Suppressor macrophage (primary cell): Measurements from ENCODE around the gene AMTN.
"Not testable (repeated sequence)": the region's sequence is repeated elsewhere in the genome, so short reads cannot be mapped to it uniquely, and the experiment has no call there.

Experiments used
- DNase-seq, 4 experiments: peaks; one replicate each; pipeline ENCODE4 v3.0.0-alpha.2; 2020 to 2022
- total RNA-seq, 17 experiments: gene quantifications; one replicate each; lab custom pipeline; 2026; ENCODE audit warnings: mixed read lengths in 6 of 17, inconsistent platforms in 3 of 17; lab: John Stamatoyannopoulos, UW

The AMTN gene
- total RNA-seq, result 0 to 0.77 (median 0) reads per million in 17 experiments

GRCh38 chr4:70518269-70518668, at the start of gene AMTN:
Gene AMTN, plus strand, starts transcription at chr4:70518569. Its CDS starts 209 bp downstream, at chr4:70518778.
- no peak for DNase-seq

DNA sequence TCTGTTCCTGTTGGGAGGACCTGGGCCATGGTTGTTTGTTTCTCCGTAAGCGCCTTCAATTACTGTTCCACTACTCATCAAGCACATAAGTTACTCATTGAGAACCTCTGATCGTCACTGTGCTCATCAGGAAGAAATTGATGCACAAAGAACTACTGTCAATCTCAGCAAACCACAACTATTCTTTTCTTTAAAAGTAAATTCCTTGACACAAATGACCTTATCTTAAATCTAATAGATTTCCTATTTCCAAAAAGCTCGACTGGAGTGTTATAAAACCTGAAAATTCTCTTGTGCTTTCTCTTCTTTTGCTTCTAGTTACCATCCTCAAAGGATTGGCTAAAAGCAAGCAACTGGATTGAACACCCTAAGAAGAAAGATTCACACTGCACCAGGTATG, 46.5 kb upstream of the AMTN start, which contains the start of gene MUC7:
Gene MUC7 (plus strand): TSS at position 301 of the 400 bp plus-strand sequence. CDS start 1,825 bp downstream, outside the sequence.
- DNase-seq, result no peak

DNA sequence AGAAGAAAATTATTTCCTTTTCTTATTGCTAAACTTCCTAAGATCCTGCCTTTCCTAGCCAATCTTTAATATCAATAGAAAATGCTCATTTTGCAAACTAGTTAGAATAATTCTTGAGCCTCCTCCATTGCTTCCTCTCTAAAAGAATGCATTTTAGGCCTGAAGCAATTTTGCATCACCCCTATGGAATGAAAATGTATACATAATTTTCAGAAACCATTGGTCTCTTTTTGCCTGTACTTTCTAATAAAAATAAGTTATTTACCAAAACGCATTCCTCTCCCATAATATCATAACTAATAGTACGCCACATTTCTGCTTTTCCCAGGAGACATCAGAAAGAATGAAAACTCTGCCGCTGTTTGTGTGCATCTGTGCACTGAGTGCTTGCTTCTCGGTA, 44.7 kb upstream of the AMTN start:
- no peak for DNase-seq

GRCh38 chr4:70488748-70489147, 29.6 kb upstream of the AMTN start:
- no peak for DNase-seq

- DNase-seq, result no peak
Observed at GRCh38 chr4:70496231-70496630, 22.1 kb upstream of the AMTN start.

- DNase-seq, result not testable (repeated sequence)
Observed at GRCh38 chr4:70501838-70502237, 16.5 kb upstream of the AMTN start.

GRCh38 chr4:70504733-70505132, 13.6 kb upstream of the AMTN start:
- DNase-seq, result no peak

- peak; percentile 50 to 77 (median 56) for DNase-seq
Observed at GRCh38 chr4:70505151-70505748, 13.1 kb upstream of the AMTN start.

GRCh38 chr4:70508801-70509200, 9.6 kb upstream of the AMTN start:
- DNase-seq, result no peak

GRCh38 chr4:70511365-70511764, 7.0 kb upstream of the AMTN start:
- DNase-seq, result no peak

GRCh38 chr4:70515367-70516250, 2.8 kb upstream of the AMTN start:
- no peak for DNase-seq

DNA sequence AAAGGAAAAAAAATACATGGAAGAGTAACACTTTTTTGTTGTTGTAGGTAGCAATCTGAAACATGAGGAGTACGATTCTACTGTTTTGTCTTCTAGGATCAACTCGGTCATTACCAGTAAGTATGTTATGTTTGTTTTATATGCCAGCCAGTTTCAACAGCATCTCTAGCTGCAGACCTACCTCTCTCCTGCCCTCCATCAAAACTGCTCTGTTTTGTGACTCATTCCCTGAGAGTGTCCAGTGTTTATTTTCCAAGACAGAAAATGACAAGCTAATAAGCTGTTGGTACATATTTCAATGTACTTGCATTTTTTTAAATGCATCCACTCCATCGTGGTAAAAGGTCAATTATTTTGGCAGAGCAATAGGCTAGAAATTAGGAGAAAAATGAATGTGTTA, 347 bp downstream of the AMTN start:
- DNase-seq, result no peak

DNA sequence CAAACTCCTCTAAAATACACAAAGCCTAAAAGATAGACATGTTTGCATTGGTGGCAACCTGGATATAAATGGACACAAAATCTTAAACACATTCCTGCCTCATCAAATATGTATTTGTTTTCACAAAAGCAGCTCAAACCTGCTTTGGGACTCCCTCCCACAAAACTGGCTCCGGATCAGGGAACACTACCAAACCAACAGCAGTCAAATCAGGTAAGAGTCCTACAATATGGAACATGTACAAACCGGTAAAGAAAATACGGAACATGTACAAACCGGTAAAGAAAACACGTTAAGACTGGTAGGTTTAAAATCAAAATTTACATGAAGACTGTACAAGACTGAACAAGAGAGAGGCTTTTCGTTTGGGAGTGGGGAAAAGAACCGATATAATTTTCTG, 4.3 kb downstream of the AMTN start:
- no peak for DNase-seq

- no peak for DNase-seq
Observed at GRCh38 chr4:70530997-70531396, 12.6 kb downstream of the AMTN start.

DNA sequence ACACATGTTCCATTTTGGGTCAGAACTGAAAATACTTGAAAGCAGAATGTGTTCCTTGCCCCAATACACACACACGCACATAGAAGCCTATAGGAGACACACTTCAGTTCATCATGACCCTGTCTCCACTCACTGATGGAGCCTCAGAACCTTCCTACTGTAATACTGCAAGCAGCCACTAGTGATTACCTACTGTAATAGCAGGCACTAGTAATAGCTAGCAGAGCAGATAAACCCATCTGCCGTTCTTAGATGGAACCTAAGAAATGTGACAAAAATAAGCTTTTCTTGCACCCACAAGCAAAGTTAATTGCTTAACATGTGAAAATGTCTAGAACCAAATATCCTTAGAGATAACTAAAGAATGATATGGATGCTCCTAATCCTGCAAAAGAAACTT, 13.6 kb downstream of the AMTN start:
- no peak for DNase-seq

- DNase-seq, result no peak
Observed at GRCh38 chr4:70533211-70533610, 14.8 kb downstream of the AMTN start.

DNA sequence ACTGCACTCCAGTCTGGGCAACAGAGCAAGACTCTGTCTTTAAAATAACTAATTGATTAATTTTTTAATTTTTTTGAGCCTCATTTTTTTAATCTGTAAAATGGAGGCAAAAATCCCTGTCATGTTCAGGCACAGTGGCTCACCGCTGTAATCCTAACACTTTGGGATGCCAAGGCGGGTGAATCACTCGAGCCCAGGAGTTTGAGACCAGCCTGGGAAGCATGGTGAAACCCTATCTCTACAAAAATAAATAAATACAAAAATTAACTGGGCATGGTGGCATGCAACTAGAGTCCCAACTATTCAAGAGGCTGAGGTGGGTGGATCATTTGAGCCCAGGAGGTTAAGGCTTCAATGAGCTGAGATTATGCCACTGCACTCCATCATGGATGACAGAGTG, 15.4 kb downstream of the AMTN start:
- no peak for DNase-seq

DNA sequence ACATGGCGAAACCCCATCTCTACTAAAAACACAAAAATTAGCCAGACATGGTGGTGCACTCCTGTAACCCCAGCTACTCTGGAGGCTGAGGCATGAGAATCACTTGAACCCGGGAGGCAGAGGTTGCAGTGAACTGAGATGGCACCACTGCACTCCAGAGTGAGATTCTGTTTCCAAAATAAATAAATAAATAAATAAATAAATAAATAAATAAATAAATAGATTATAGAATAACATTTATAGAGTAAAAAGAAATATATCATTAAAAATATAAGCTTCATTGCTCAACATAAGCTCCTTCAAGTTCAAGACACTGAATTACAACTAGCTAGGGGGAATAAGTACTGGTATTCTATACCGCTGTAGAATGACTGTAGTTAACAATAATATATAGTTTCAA, 16.5 kb downstream of the AMTN start:
- DNase-seq, result not testable (repeated sequence)

DNA sequence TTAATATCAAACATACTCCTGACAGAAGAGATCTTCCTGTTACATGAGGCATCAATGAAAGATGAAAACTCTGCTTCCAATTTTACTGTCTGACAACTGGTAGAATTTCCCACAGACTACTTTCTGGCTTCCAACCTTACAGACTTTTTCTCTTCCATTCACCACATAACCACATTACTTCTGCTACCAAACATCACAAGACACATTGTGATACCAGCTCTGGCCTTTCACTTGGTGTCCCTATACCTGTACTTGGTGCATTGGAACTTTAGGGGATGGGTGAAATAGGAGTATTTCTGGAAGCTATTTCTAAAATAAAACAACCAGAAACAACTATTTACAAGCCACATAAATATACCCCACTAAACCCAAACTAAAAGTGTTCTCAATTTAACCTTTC, 20.5 kb downstream of the AMTN start:
- no peak for DNase-seq

- DNase-seq, result peak; percentile 3 to 19 (median 11)
Observed at GRCh38 chr4:70544279-70544868, 26.0 kb downstream of the AMTN start.

DNA sequence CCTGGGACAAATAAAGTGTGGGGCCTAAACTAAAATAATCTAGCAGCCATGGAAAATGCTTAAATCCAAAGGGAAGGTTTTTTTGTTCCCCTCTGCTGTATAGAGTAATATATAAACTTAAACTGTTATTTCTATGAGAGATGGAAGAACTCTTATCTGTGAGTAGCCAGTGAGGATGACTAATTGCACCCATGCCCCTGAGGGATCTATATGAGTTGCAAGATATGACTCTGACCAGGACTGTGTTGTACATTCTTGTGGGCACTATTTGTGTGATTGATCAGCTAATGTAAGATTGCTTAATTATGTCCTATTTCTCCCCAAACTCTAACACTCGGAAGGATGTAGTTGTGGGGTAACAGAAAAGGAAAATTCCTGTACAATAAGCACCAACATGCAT, 38.5 kb downstream of the AMTN start:
- DNase-seq, result no peak

GRCh38 chr4:70559211-70559830, 41.0 kb downstream of the AMTN start:
- peak; percentile 49 to 68 (median 62) for DNase-seq

GRCh38 chr4:70559924-70560323, 41.6 kb downstream of the AMTN start:
- no peak for DNase-seq
